ENCODE measurements around the gene APBB2. TPM values are rescaled to one million over a fixed set of nuclear protein-coding genes. Genes with fewer than 3 reads are reported as not detected.

APBB2 gene
- total and polyA plus RNA-seq, 4 donors = 4.8 to 31.5 (median 11.2) TPM

DNA sequence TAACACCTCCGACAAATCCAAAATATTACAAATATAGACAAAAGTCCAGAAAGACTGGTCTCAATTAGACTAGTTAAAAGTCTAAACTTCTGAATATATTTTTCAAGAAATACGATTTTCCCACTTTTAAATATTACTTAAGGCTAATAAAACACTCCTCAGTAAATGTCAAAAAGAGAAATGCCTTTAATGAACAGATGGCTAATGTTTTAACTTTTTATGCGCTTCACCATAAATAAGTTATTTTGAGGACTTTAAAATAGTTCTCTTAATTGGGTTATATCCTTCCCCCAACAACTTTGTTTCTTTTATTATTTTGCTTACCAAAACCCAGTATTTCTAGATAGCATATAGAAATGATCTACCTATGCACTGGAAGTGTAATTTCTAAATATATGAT lies 201.4 kb downstream of the APBB2 start:
- WGBS = 80% methylated on average over 3 of the region's 3 CpGs

DNA sequence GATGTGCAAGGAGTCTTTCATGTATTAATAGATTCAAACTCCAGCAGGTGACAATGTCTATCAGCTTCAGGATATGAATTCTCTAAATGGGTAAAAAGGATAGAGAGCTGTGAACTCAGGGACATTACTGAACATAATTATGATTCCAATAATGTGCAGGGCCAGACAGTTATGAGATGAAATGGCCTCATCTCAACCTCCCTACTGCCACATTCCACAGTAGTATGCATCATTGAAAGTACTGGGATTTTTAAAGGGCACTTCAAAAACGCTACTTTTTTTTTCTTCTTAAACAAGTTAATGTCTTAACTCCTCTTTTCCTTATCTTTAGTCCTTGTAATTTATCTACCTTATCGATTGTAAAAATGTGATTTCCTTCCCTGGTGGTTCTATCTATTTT lies 202.0 kb downstream of the APBB2 start:
- WGBS = 71% methylated on average over 2 of the region's 2 CpGs

More for the DNA sequence above, 201.4 kb downstream of the APBB2 start:
- no peak for TF ChIP-seq YY1 (IDR thresholded peaks at IDR 0.05)
- no peak for TF ChIP-seq TAF1 (conservative IDR thresholded peaks at IDR 0.05)
- no peak for TF ChIP-seq GABPA (IDR thresholded peaks at IDR 0.05 in 1 of 2, conservative IDR thresholded peaks at IDR 0.05 in 1 of 2)
- TF ChIP-seq RAD21 (IDR thresholded peaks at IDR 0.05) = no peak
- Histone ChIP-seq H3K9ac (ENCODE audit: low read depth in 1 of 2, low read length in 2 of 2) (no peak overlapping the region), H3K36me3 (ENCODE audit: control insufficient read depth in 4 of 4, insufficient read depth in 3 of 4, low read depth in 1 of 4, low read length in 3 of 4) (peaks cover 0 to 4% (median 0%) of the 10 kb centered on the region in 4 donors), H3K4me3 (ENCODE audit: low read depth in 1 of 3, low read length in 3 of 3) (no peak overlapping the region), H3K27me3 (ENCODE audit: control insufficient read depth in 4 of 4, insufficient read depth in 4 of 4, low read length in 3 of 4) (no peaks in the 10 kb centered on the region), H3K9me3 (ENCODE audit: control insufficient read depth in 4 of 4, low read length in 3 of 4) (no peaks in the 10 kb centered on the region), H3K27ac (ENCODE audit: low read depth in 1 of 2, low read length in 2 of 2) (no peak overlapping the region), H3K4me1 (ENCODE audit: control insufficient read depth in 4 of 4, insufficient read depth in 4 of 4, low read length in 3 of 4) (no peaks in the 10 kb centered on the region)
- no peak for DNase-seq (ENCODE audit: low spot score)

More for the DNA sequence above, 202.0 kb downstream of the APBB2 start:
- H3K9me3 ChIP-seq (ENCODE audit: control insufficient read depth in 4 of 4, low read length in 3 of 4) = no peaks in the 10 kb centered on the region
- no peak overlapping the region for H3K4me3 ChIP-seq (ENCODE audit: low read depth in 1 of 3, low read length in 3 of 3)
- no peaks in the 10 kb centered on the region for H3K27me3 ChIP-seq (ENCODE audit: control insufficient read depth in 4 of 4, insufficient read depth in 4 of 4, low read length in 3 of 4)
- DNase-seq (ENCODE audit: low spot score) = no peak
- no peak overlapping the region for H3K9ac ChIP-seq (ENCODE audit: low read depth in 1 of 2, low read length in 2 of 2)
- H3K36me3 ChIP-seq (ENCODE audit: control insufficient read depth in 4 of 4, insufficient read depth in 3 of 4, low read depth in 1 of 4, low read length in 3 of 4) = peaks cover 0 to 4% (median 0%) of the 10 kb centered on the region in 4 donors
- no peaks in the 10 kb centered on the region for H3K4me1 ChIP-seq (ENCODE audit: control insufficient read depth in 4 of 4, insufficient read depth in 4 of 4, low read length in 3 of 4)
- TF ChIP-seq HNF4A (conservative IDR thresholded peaks at IDR 0.05) = no peak
- TF ChIP-seq HNF4G (IDR thresholded peaks at IDR 0.05) = no peak
- TF ChIP-seq JUND (IDR thresholded peaks at IDR 0.05) = no peak
- TF ChIP-seq, protein P1, sequence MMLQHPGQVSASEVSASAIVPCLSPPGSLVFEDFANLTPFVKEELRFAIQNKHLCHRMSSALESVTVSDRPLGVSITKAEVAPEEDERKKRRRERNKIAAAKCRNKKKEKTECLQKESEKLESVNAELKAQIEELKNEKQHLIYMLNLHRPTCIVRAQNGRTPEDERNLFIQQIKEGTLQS (IDR thresholded peaks at IDR 0.05) = no peak
- TF ChIP-seq, protein P2, sequence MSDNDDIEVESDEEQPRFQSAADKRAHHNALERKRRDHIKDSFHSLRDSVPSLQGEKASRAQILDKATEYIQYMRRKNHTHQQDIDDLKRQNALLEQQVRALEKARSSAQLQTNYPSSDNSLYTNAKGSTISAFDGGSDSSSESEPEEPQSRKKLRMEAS (IDR thresholded peaks at IDR 0.05) = no peak
- TF ChIP-seq FOXA2 (IDR thresholded peaks at IDR 0.05) = no peak
- no peak for TF ChIP-seq TAF1 (conservative IDR thresholded peaks at IDR 0.05)
- no peak for TF ChIP-seq SP1 (IDR thresholded peaks at IDR 0.05)
- TF ChIP-seq NR2F2 (IDR thresholded peaks at IDR 0.05) = no peak
- TF ChIP-seq, protein P3, sequence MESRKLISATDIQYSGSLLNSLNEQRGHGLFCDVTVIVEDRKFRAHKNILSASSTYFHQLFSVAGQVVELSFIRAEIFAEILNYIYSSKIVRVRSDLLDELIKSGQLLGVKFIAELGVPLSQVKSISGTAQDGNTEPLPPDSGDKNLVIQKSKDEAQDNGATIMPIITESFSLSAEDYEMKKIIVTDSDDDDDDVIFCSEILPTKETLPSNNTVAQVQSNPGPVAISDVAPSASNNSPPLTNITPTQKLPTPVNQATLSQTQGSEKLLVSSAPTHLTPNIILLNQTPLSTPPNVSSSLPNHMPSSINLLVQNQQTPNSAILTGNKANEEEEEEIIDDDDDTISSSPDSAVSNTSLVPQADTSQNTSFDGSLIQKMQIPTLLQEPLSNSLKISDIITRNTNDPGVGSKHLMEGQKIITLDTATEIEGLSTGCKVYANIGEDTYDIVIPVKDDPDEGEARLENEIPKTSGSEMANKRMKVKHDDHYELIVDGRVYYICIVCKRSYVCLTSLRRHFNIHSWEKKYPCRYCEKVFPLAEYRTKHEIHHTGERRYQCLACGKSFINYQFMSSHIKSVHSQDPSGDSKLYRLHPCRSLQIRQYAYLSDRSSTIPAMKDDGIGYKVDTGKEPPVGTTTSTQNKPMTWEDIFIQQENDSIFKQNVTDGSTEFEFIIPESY (IDR thresholded peaks at IDR 0.05) = no peak
- TF ChIP-seq, protein P4, sequence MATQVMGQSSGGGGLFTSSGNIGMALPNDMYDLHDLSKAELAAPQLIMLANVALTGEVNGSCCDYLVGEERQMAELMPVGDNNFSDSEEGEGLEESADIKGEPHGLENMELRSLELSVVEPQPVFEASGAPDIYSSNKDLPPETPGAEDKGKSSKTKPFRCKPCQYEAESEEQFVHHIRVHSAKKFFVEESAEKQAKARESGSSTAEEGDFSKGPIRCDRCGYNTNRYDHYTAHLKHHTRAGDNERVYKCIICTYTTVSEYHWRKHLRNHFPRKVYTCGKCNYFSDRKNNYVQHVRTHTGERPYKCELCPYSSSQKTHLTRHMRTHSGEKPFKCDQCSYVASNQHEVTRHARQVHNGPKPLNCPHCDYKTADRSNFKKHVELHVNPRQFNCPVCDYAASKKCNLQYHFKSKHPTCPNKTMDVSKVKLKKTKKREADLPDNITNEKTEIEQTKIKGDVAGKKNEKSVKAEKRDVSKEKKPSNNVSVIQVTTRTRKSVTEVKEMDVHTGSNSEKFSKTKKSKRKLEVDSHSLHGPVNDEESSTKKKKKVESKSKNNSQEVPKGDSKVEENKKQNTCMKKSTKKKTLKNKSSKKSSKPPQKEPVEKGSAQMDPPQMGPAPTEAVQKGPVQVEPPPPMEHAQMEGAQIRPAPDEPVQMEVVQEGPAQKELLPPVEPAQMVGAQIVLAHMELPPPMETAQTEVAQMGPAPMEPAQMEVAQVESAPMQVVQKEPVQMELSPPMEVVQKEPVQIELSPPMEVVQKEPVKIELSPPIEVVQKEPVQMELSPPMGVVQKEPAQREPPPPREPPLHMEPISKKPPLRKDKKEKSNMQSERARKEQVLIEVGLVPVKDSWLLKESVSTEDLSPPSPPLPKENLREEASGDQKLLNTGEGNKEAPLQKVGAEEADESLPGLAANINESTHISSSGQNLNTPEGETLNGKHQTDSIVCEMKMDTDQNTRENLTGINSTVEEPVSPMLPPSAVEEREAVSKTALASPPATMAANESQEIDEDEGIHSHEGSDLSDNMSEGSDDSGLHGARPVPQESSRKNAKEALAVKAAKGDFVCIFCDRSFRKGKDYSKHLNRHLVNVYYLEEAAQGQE (IDR thresholded peaks at IDR 0.05) = no peak
- TF ChIP-seq EGR1 (IDR thresholded peaks at IDR 0.05; ENCODE audit: low read depth in 2 of 2) = no peak
- no peak for TF ChIP-seq GABPA (IDR thresholded peaks at IDR 0.05 in 1 of 2, conservative IDR thresholded peaks at IDR 0.05 in 1 of 2)
- TF ChIP-seq RAD21 (IDR thresholded peaks at IDR 0.05) = no peak
- H3K27ac ChIP-seq (ENCODE audit: low read depth in 1 of 2, low read length in 2 of 2) = no peak overlapping the region

All from liver (tissue), 9 donors.